Measurements from ENCODE around the gene P4HB.

DNA sequence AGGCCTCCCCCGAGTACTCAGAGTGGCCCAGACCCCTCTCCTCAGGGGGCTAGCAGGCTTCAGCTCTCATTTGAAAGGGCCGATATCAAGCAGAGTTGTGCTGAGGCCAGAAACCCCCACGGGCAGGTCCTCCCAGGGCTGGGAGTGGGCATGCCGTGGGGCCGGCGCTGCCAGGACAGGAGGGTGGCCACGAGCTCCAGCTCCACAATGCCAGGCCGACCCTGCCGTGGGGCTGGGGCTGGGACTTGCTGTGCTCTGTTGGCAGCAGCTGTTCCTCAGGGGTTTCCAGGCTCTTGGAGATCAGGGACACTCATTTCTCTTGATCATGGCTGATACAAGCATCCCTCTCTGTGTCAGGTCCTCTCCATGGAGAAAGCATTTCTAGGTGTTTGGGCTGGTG lies 38.5 kb upstream of the P4HB start:
- no peak for TF ChIP-seq MXI1 (IDR thresholded peaks at IDR 0.05; ENCODE audit: borderline replicate concordance, low read depth, low read length)
- no peak for TF ChIP-seq POLR2A (IDR thresholded peaks at IDR 0.05; ENCODE audit: low read depth, low read length)
- TF ChIP-seq, protein P1, sequence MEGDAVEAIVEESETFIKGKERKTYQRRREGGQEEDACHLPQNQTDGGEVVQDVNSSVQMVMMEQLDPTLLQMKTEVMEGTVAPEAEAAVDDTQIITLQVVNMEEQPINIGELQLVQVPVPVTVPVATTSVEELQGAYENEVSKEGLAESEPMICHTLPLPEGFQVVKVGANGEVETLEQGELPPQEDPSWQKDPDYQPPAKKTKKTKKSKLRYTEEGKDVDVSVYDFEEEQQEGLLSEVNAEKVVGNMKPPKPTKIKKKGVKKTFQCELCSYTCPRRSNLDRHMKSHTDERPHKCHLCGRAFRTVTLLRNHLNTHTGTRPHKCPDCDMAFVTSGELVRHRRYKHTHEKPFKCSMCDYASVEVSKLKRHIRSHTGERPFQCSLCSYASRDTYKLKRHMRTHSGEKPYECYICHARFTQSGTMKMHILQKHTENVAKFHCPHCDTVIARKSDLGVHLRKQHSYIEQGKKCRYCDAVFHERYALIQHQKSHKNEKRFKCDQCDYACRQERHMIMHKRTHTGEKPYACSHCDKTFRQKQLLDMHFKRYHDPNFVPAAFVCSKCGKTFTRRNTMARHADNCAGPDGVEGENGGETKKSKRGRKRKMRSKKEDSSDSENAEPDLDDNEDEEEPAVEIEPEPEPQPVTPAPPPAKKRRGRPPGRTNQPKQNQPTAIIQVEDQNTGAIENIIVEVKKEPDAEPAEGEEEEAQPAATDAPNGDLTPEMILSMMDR (conservative IDR thresholded peaks at IDR 0.05; ENCODE audit: low read depth, low read length) = no peak
- no peak for TF ChIP-seq RAD21 (IDR thresholded peaks at IDR 0.05; ENCODE audit: low read length)
- no peak for TF ChIP-seq RFX5 (IDR thresholded peaks at IDR 0.05; ENCODE audit: low read depth, low read length)
- TF ChIP-seq, protein P2, sequence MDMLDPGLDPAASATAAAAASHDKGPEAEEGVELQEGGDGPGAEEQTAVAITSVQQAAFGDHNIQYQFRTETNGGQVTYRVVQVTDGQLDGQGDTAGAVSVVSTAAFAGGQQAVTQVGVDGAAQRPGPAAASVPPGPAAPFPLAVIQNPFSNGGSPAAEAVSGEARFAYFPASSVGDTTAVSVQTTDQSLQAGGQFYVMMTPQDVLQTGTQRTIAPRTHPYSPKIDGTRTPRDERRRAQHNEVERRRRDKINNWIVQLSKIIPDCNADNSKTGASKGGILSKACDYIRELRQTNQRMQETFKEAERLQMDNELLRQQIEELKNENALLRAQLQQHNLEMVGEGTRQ (IDR thresholded peaks at IDR 0.05; ENCODE audit: low read depth, low read length) = no peak
- TF ChIP-seq CEBPB (IDR thresholded peaks at IDR 0.05; ENCODE audit: low read depth, low read length) = no peak
